RWPE1 (cell line): Measurements from ENCODE around the gene MAP3K20.

Experiments
- CTCF ChIA-PET: fragments of 350-600 bp; sonication (Branson Sonifier 250); formaldehyde crosslinking; extraction: SDS; loops from one replicate; lab custom pipeline; 2021; lab: Yijun Ruan, JAX
- POLR2A ChIA-PET: fragments of 400-600 bp; formaldehyde crosslinking; extraction: SDS; loops from one replicate; lab custom pipeline; 2020; ENCODE audit warnings: antibody characterized with exemption; ENCODE audit not compliant: low non-redundant PET; lab: Yijun Ruan, JAX
- DNase-seq: peaks from one replicate; pipeline ENCODE4 v3.0.0; 2012; ENCODE audit warnings: low spot score
- H3K27ac ChIP-seq: fragments of 450-650 bp; 2 replicates; pipeline ENCODE4 v1.5.1; 2017
- CTCF ChIP-seq: fragments of 450-650 bp; conservative IDR thresholded peaks from 2 replicates; pipeline ENCODE4 v1.5.1; 2017; ENCODE audit warnings: low read depth, mild to moderate bottlenecking

The MAP3K20 gene

GRCh38 chr2:173184031-173185004 is 108.7 kb downstream of the MAP3K20 start:
- TF ChIP-seq CTCF = no peak
- POLR2A ChIA-PET = no interaction called here
- CTCF ChIA-PET = interaction anchor here (0.7 kb wide), 1 partner anchor 352 kb away, joined by 8 read pairs; no protein-coding TSS in a partner anchor
- peak; percentile 88 for DNase-seq
- H3K27ac ChIP-seq = peak overlapping the region; percentile 85

GRCh38 chr2:173185437-173185836 is 109.8 kb downstream of the MAP3K20 start:
- ChIA-PET CTCF (interaction anchor here (0.7 kb wide), 1 partner anchor 104 kb away, joined by 5 read pairs; no protein-coding TSS in a partner anchor), POLR2A (no interaction called here)
- DNase-seq = no peak
- no peak for TF ChIP-seq CTCF
- H3K27ac ChIP-seq = no peak overlapping the region

GRCh38 chr2:173187941-173188788 is 112.5 kb downstream of the MAP3K20 start:
- H3K27ac ChIP-seq = no peak overlapping the region
- TF ChIP-seq CTCF = no peak
- POLR2A ChIA-PET = no interaction called here
- no peak for DNase-seq
- CTCF ChIA-PET = no interaction called here

GRCh38 chr2:173191601-173192000 is 116.0 kb downstream of the MAP3K20 start:
- peak; percentile 22 for DNase-seq
- TF ChIP-seq CTCF = no peak
- ChIA-PET CTCF (no interaction called here), POLR2A (no interaction called here)
- H3K27ac ChIP-seq = no peak overlapping the region

- POLR2A ChIA-PET = no interaction called here
- CTCF ChIA-PET = no interaction called here
- no peak overlapping the region for H3K27ac ChIP-seq
- no peak for TF ChIP-seq CTCF
- DNase-seq = no peak
Measured at GRCh38 chr2:173192071-173192470, 116.4 kb downstream of the MAP3K20 start.

- ChIA-PET POLR2A (no interaction called here), CTCF (no interaction called here)
- DNase-seq = no peak
- no peak overlapping the region for H3K27ac ChIP-seq
- TF ChIP-seq CTCF = no peak
Measured at GRCh38 chr2:173193925-173194324, 118.3 kb downstream of the MAP3K20 start.
